HG02642 (cell line): ENCODE measurements around the gene LY86.
"Not testable (repeated sequence)": the region's sequence is repeated elsewhere in the genome, so short reads cannot be mapped to it uniquely, and the experiment has no call there.

Source experiments
- ATAC-seq: cut with Tn5 transposase; IDR thresholded peaks from one replicate; pipeline ENCODE4 v1.9.1; 2021; ENCODE audit warnings: mild to moderate bottlenecking; ENCODE audit not compliant: unreplicated experiment, poor library complexity

LY86 gene

GRCh38 chr6:6648692-6649343, 60.3 kb downstream of the LY86 start:
- ATAC-seq: no peak

- no peak for ATAC-seq
Observed at GRCh38 chr6:6649824-6650349, 61.4 kb downstream of the LY86 start.

GRCh38 chr6:6650839-6651238, 62.3 kb downstream of the LY86 start:
- ATAC-seq: no peak

- ATAC-seq: no peak
Observed at GRCh38 chr6:6651335-6651734, 62.8 kb downstream of the LY86 start.

- ATAC-seq: no peak
Observed at GRCh38 chr6:6652932-6653331, 64.4 kb downstream of the LY86 start.

- ATAC-seq: no peak
Observed at GRCh38 chr6:6654599-6655575, 66.4 kb downstream of the LY86 start.

- ATAC-seq: no peak
Observed at GRCh38 chr6:6655805-6656251, 67.3 kb downstream of the LY86 start.

GRCh38 chr6:6656287-6656686, 67.8 kb downstream of the LY86 start:
- ATAC-seq: no peak

GRCh38 chr6:6657085-6657819, 68.7 kb downstream of the LY86 start:
- ATAC-seq: no peak

- no peak for ATAC-seq
Observed at GRCh38 chr6:6657820-6658217, 69.3 kb downstream of the LY86 start.

- ATAC-seq: no peak
Observed at GRCh38 chr6:6659600-6660327, 71.2 kb downstream of the LY86 start.

- no peak for ATAC-seq
Observed at GRCh38 chr6:6660339-6661045, 72.0 kb downstream of the LY86 start.

- no peak for ATAC-seq
Observed at GRCh38 chr6:6661191-6661590, 72.7 kb downstream of the LY86 start.

GRCh38 chr6:6661684-6662083, 73.2 kb downstream of the LY86 start:
- no peak for ATAC-seq

- ATAC-seq: no peak
Observed at GRCh38 chr6:6663421-6664135, 75.1 kb downstream of the LY86 start.

GRCh38 chr6:6665555-6666243, 77.2 kb downstream of the LY86 start:
- no peak for ATAC-seq

- ATAC-seq: not testable (repeated sequence)
Observed at GRCh38 chr6:6670150-6670549, 81.6 kb downstream of the LY86 start.

GRCh38 chr6:6674872-6675271, 86.4 kb downstream of the LY86 start:
- ATAC-seq: no peak
